Colon (tissue), 2 donors: ENCODE results near the gene THRB.

Source experiments
- FAIRE-seq: peaks from 2 replicates; lab custom pipeline; 2012; peaks lifted over from hg19 to GRCh38; lab: Jason Lieb, UNC
- donor health status: control.
- donor health status: control.

THRB gene

DNA sequence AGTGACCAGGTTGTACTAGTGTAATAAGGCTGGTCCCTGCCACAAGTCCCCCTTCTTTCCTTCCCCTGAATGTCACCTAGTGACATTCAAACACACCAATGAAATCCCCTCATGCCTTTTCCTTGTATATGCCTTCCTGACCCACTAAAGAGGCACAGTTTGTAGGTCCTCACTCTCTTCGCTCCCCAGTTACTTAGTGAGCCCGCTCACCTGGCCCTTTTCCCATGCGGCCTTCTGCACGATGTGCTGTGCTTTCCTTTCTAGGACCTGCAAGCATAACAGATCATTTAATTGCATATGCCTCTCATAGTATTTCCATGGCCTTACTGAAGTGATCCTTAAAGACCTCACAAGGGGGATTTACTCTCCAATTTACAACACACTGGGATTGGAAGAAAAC, 146.3 kb downstream of the THRB start:
- no peak for FAIRE-seq

DNA sequence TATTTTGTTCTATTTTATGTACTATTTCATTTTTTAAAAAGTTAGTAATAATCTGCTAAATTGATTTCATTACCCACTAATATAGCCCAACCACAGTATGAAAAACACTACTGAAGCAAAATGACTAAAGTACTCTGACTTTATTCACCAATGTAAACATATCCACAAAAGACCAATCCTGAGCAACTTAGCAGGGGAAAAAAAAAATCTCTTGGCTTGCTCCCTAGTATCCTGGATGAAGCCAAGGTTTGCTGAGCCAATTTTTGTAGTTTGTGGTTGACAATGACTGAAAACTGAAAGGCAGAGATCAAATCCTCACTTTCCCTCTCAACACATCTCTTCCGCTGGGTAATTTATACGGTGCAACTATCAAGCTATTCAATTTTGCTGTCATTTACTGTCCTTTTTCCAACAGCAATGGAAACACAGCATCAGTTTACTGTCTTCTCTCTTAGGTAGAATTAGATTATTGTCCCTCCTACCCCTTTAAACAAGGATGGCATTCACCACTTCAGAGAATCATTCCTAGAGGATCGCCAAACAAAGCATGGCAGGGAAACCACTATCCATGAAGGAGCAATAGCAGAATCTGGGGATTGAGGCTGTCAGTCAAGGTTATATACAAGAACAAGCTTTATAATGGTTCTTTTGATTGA, 149.7 kb downstream of the THRB start:
- FAIRE-seq: no peak

DNA sequence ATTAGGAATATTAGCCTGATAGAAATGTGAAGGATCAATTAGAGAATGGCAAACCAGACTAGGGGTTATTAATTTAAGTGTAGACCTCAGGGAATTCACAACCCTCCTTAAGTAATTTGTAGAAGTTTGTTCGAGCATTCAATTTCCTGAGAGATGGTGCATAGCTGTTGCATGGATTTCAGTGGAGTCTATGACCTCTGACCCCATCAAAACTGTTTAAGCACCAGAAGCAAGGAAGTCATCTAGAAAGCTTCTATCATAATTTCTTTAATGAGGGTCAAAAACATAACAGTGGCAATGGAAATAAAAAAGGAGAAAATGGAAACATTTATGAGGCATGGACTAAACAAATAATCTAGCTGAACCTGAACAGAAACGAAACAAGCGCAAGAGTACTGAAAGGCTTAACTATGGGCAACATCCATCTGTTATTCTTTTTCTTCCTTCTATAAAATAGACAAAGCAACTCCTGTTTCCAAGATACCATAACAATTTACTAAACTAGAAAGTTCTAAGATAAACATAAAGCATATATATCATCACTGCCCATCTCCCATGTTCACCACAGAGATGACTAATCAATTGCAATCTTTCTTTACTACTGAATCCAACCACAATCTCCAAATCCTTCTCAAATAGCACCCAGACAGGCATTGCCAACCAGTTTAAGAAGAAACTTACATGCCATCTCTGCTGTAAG, 151.4 kb downstream of the THRB start:
- no peak for FAIRE-seq

DNA sequence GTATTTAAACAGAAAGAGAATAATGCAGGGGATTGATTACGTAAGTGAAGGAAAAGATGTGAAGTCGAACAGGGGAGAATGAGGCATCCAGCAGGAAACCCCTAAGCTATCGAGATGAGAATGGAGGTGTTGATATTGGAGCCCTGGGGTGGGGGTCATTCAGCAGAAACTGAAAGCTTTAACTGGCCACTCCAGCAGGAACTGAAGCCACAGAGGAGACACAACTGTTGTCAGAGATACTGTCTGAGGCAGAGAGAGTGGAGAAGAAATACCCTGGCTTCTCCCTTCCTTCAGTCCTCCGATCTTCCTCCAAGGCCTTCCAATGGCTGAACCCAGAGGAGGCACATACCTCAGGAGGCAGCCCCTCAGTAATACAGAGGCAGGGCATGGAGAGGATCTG, 152.4 kb downstream of the THRB start:
- FAIRE-seq: no peak

DNA sequence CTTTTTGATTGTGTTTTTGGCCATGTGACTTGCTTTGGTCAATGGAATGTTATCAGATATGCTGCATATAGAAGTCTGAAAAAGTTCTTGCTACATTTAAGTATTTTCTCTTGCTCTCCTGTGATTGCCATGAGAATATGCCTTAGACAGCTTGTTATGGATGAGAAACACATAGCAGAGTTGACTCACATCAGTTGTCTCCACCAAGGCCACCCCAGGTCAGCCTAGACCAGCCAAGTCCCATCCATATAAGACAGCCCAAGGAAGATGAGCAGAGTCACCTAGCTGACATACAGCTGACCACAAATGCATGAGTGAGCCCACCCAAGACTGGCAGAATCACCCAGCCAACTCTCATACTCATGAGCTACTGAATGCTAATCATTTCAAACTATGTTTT, 153.0 kb downstream of the THRB start:
- FAIRE-seq: no peak

DNA sequence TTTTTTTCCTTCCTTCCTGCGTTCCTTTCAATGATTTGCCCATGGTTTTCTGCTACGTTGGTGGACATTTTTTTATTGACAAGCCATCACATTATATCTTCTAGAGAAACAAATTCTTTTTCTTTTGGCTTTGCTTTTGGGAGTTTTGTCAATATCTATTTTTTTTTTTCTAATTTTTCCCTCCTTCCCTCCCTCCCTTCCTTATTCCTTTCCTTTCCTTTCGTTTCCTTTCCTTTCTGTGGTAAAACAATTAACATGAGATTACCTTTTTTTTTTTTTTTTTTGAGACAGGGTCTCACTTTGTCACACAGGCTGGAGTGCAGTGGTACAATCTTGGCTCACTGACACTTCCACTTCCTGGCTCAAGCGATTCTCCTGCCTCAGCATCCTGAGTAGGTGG, 153.7 kb downstream of the THRB start:
- FAIRE-seq: no peak

DNA sequence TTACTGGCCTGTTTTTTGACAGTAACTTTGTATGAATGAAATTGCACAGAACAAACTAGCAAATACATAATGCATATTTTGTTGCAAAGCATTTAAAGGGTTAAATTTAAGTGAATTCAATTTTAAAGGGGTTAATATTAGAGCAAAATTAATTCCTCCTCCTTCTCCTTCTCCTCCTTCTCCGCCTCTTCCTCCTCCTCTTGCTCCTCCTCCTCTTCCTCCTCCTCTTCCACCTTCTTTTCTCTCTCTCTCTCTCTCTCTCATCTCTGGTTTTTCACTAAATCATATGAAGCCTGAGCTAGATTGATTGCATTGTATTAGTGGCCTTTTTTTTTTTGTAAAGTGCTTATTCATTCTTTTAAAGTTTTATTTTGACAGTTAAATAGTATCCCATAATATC, 154.5 kb downstream of the THRB start:
- no peak for FAIRE-seq

DNA sequence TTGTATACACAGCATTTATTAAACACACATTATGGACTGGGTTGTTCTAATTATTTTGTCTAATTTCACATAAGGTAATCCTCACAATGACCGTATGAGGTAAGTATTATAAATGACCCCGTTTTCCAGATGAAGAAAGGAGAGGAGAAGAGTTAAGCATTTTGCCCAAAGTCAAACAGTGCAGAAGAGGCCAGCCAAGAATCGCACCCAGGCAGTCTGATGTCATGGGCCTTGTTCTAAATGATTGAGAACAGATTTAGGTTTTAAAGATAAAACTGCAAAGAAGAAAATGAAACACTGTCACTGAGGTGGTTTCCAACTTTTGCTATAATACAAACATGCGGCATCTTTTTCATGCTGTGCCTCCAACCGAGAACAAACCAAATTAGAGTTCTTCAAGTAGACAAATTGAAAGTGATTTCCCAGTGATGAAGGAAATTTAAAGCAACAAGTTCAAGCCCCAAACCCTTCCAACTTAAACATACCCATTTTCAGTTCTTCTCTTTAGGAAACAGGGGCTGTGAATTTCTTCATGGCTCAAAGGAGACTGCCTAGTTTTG, 155.3 kb downstream of the THRB start:
- FAIRE-seq: no peak

DNA sequence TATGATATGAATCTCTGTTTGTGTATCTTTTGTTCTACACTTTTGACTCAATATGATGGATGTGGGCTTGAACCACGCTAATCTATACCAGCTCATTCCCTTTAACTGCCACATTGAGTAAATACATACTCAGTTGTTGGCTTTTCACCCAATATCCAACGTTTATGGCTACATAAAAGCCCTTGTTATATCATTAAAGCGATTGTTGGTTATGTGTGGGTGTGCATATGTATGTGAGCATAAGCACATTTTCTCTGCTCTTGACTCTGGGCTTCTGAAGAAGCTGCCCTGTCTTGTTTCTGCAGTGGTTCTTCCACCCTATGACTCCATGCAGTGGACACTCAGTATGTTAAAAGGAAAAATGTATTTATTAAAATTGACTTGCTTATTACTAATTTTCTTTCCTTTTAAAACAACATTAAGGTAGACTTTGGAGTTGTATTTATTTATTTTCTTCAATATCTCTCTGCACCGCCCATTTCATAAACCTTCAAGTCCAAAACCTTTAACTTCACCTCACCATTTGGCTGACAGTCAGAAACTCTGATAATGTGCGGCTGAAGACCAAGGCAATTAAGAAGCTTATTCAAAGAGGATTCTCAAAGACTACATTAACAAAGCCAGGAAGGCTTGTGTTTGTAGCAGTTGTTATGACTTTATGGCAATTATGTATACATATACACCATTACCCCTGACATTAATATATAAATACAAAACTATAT, 156.1 kb downstream of the THRB start:
- no peak for FAIRE-seq

DNA sequence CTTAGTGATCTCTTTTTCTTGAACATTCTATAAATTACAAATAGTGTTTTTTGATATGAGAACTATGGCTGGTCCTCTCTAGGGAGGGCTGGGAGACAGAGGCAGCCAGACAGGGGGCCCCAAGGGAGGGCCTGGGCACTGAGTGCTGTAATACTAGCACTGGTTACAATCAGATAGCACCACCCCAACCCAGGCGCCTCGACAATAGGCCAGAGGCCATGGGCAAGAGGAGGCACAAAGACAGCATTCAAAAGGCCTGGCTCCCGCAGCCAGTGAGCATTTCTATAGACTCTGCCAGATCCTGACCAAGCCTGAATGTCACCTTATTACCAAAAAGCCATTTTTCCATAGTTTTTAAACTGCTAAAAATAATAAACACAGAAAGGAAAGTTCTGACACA, 158.5 kb downstream of the THRB start:
- no peak for FAIRE-seq

DNA sequence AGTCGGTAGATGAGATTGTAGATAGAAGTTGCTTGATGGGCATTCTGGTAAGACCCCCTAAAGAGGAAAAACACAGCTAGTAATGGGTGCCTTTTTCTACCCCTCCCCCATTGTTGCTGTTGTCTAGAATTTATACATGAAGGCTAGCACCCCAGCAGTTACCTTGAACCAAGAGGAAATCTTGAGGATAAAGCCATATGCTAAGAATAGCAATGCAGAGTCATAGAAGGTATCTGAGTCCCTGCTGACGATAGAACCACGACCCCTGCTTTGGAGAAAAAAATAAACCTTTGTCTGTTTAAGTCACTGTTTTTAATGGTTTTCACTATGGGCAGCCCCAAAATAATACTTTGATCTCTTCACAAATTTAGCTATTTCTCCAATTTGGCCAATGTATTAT, 162.6 kb downstream of the THRB start:
- FAIRE-seq: no peak

DNA sequence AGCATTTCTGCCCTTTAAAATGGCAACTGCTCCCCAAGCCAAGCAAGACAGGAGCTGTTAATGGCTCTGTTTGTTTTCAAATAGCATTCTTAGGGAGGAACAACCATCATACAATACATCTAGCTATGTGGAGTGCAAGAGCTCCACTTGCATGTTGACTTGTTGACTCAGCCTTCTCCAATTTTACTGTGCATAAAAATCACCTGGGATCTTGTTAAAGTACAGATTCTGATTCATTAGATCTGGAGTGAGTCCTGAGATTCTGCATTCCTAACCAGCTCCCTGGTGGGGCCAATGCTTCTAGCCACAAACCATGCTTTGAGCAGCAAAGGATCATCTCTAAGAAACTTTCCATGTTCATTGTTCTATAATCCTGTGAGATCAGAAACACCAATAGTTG, 171.4 kb downstream of the THRB start:
- no peak for FAIRE-seq

DNA sequence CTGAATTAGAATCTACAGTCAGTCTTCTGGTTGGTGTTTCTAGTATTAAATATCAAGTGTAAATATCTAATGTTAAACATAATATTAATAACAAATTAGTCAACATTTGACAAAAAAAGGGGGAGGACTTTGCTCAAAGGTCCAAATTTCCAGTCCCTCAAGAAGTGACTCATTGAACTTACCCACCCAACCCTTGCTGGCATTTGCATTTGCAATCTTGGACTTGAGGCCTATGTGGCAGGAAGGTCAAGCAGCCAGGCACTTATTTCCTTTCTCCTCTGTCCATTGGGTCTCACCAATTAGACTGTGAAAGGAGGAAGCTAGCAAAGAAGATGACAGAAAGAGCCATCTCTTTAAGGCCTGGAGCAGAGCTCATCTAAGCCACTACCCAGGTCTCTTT, 174.0 kb downstream of the THRB start:
- FAIRE-seq: no peak

DNA sequence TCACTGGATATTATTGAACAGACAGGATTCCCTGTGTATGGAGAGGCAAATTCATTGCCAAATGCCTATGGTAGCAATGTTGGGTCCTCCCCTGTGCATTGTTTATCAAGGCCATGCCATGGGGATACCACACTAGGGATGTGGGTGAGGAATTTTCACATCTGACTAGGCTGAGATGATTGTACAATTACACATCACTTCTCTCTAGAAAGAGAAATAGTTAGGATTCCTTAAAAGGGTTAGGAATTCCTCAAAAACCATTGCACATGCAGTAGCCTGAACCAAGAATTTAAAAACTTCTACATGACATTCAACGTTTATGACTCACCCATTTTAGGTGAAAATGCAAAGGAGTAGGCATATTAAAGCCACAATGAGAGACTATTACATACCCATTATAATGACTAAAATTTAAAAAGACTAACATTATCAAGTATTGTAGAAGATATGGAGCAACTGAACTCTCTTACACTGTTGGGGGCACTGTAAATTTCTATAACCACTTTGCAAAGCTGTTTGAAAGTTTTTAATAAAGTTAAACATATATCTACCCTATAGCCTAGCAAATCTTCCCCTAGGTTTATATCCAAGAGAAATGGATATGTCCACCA, 175.9 kb downstream of the THRB start:
- FAIRE-seq: no peak

DNA sequence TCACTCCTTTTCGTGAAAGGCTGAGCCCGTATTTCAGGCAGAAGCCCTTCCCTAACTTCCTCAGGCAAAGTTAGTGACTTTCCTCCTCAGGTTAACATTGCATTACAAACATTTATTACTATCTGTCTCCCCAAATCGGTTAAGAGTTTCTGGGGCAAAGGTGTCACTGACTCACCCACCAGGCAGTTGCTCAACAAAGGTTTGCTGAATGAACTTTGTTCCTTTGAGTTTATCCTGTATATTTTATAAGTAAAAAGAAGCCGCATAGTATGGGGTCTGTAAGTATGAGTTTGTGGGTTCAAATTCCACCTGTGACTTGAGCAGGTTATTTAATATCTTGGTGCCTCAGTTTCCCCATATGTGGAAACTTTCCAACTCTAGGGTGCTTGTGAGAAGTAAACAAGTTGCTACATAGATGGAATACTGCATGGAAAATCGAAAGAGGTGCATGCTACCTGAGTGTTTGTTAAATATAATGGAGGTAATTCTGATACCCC, 177.7 kb downstream of the THRB start:
- no peak for FAIRE-seq

DNA sequence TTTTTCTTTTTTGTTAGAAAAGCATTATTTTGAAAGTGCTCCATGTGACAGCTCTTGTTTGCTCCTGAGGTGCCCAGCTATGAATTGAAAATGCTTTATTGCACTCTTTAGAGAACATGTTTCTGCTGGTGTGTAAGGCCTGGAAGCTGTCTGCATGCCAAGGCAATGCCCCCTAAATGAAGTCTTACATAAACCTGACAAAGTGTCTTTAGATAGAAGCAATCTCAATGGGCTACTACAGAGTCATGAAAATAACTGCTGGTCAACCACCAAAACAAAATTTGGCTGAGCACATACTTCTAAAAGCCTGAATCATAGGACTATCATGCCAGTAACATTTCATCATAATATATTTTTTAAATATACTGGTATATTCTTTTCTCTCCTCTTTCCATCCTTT, 178.7 kb downstream of the THRB start:
- no peak for FAIRE-seq

DNA sequence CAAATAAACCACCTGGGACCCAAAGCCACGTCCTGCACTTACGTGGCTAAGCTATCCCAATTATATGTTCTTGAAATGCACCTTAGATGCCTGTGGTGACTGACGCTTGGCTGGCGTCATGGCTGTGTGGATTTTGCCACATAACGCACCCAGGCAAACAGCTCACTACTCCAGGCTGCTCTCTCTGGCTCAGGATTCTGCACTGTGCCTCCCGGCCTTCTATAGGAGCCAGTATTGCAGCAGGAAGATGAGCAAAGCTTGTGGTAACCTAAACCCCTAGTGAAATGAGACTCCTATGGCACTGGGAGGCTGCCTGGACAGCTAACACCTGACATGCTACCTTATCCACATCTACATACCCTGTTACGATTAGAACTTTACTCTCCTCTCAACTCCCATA, 179.3 kb downstream of the THRB start:
- no peak for FAIRE-seq

DNA sequence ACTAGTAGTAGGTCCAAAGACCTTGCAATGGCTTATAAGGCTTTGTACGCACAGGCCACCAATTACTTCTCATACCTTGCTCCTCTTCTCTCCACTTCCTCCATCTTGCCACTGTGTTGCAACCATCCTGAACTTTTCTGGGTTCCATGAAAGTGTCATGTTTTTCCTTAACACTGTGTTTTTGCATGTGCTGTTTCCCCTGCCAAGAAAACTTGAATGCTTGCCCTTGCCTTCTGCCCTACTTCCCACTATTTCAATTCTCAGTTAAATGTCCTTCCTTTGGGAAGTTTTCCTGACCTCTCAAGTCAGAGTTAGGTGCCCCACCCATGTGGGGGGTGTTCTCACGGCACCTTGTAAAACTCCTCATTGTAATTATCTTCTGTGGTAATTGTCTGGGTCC, 182.8 kb downstream of the THRB start:
- no peak for FAIRE-seq

DNA sequence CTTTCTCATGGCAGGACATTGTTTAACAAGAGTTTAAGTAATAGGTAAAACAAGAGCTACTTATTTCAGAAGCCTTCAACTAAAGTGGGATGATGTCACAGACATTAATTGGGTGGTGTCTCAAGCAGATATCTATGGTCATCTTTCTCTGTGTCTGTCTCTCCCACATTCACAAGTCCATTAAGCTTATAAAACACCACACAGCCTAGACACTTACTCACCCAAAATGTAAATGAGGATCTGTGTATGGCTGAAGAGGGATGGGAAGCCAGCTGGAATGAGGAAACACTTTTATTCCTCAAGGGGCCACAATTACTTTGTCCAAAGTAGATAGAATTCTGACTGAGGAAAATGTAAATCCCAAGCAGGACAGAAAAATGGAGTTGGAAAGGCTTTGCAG, 183.8 kb downstream of the THRB start:
- no peak for FAIRE-seq

DNA sequence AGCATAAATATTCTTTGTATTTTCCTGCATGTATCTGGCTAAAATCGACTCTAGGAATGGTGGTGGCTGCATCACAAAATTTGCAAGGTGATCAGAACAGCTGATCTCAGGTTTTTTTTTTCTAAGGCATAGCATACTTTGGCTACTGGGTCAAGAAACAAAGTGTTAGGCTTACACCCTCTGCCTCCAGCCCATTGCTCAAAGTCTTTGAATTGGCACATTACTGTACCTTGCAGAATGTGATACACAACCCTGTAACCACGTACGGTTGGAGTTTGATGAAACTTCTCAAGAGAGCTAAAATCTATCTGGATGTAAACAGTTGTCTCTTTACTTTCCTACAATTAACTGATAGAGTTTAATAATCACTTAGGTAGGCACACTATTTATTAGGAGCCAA, 188.1 kb downstream of the THRB start:
- no peak for FAIRE-seq

DNA sequence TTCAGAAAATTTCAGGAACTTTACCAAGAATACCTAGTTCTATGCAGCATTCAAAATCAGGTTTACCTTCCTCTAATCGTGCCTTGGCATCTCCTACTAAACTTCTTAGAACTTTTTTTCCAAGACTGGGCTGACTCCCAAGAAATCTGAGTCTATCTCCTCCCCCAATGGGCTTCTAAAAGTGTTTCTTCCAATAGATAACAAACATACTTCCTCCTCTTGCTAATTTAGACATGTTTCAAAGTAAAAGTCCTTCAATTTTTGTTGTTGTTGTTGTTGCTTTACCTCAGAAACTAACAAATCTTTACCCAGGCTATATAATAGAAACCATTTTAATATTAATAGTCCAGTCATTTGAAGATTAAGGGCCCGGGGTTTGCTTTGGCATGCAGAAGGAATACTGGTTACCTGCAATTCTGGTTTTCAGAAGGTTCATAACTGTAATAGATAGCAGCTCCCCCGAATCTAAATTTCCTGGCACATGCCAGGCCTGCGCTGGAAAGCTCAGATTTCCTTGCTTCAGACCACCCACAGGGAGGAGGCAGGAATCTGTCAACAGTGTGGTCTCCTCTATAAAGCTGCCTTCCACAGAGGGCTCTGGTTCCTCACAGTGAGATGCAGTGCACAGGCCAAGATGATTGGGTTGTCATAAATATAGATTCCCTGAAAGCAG, 188.7 kb downstream of the THRB start:
- no peak for FAIRE-seq
